Neutrophil (primary cell): ENCODE data around the gene LRRC43.

ENCODE experiments used
- H3K27ac ChIP-seq: fragments of 200-600 bp; sonication (generic); 2 replicates; pipeline ENCODE4 v1.5.1; 2016; ENCODE audit warnings: mild to moderate bottlenecking, moderate library complexity
- H3K27me3 ChIP-seq: fragments of 200-600 bp; sonication (generic); 2 replicates; pipeline ENCODE4 v1.6.0; 2016; ENCODE audit warnings: mild to moderate bottlenecking
- H3K36me3 ChIP-seq: fragments of 200-600 bp; sonication (generic); 2 replicates; pipeline ENCODE4 v1.5.1; 2017
- H3K4me1 ChIP-seq, 2 experiments: fragments of 200-600 bp in 1 of 2; sonication (generic) in 1 of 2; 1 replicate in 1 of 2; 2 replicates in 1 of 2; pipeline versions ENCODE4 v1.5.1 to v1.6.1; 2013 to 2016; ENCODE audit warnings: low read depth in 1 of 2, low read length in 1 of 2, mild to moderate bottlenecking in 1 of 2, moderate library complexity in 1 of 2; ENCODE audit not compliant: control insufficient read depth in 1 of 2, insufficient read depth in 1 of 2
- H3K4me3 ChIP-seq, 2 experiments: fragments of 200-600 bp in 1 of 2; sonication (generic) in 1 of 2; 1 replicate in 1 of 2; 2 replicates in 1 of 2; pipeline ENCODE4 v1.5.1; 2013 to 2016; ENCODE audit warnings: low read depth in 1 of 2, low read length in 1 of 2, mild to moderate bottlenecking in 1 of 2, moderate library complexity in 1 of 2
- H3K9me3 ChIP-seq: fragments of 200-600 bp; sonication (generic); 2 replicates; pipeline ENCODE4 v1.5.1; 2016
- TF ChIP-seq, protein P1 (sequence below): fragments of 200-600 bp; sonication (generic); IDR thresholded peaks from 2 replicates; pipeline ENCODE4 v1.5.1; 2016; ENCODE audit warnings: antibody characterized with exemption

The LRRC43 gene

DNA sequence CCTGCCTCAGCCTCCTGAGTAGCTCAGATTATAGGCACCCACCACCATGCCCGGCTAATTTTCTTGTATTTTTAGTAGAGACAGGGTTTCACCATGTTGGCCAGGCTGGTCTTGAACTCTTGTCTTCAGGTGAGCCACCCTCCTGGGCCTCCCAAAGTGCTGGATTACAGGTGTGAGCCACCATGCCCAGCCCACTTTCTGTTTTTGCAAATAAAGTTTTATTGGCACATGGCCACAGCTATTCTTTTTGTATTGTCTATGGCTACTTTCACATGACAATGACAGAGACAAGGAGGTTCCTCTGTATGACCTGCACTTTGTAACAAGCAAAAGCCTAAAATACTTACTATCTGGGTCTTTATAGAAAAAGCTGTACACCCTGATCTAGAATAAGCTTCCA, 62.6 kb downstream of the LRRC43 start:
- H3K27me3 ChIP-seq, result no peaks in the 10 kb centered on the region
- no peaks in the 10 kb centered on the region for H3K4me1 ChIP-seq
- no peak overlapping the region for H3K27ac ChIP-seq
- TF ChIP-seq, protein P1, sequence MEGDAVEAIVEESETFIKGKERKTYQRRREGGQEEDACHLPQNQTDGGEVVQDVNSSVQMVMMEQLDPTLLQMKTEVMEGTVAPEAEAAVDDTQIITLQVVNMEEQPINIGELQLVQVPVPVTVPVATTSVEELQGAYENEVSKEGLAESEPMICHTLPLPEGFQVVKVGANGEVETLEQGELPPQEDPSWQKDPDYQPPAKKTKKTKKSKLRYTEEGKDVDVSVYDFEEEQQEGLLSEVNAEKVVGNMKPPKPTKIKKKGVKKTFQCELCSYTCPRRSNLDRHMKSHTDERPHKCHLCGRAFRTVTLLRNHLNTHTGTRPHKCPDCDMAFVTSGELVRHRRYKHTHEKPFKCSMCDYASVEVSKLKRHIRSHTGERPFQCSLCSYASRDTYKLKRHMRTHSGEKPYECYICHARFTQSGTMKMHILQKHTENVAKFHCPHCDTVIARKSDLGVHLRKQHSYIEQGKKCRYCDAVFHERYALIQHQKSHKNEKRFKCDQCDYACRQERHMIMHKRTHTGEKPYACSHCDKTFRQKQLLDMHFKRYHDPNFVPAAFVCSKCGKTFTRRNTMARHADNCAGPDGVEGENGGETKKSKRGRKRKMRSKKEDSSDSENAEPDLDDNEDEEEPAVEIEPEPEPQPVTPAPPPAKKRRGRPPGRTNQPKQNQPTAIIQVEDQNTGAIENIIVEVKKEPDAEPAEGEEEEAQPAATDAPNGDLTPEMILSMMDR, result no peak
- H3K36me3 ChIP-seq, result peaks cover 72% of the 10 kb centered on the region
- no peaks in the 10 kb centered on the region for H3K9me3 ChIP-seq
- H3K4me3 ChIP-seq, result no peak overlapping the region

DNA sequence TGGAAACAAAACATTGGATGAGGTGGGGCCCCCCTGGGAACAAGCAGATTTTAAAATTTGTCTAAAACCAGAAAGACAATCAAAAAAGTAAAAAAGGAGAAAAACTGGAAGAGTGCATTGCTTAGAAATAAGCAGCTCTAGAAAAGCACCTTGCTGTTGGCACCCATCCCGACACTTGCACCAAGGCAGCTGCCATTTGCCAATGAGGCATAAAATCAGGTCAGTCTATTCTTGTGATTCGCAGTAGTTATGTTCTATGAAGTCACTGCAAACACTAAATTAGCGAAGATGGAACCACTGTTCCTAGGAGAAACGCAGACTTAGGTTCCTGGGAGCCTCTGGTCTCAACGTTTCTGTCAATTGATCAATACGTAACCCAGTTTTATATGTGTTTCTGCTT, 67.1 kb downstream of the LRRC43 start:
- Histone ChIP-seq H3K27ac (no peak overlapping the region), H3K9me3 (no peaks in the 10 kb centered on the region), H3K36me3 (peaks cover 57% of the 10 kb centered on the region), H3K4me1 (no peaks in the 10 kb centered on the region), H3K27me3 (no peaks in the 10 kb centered on the region), H3K4me3 (no peak overlapping the region)
- TF ChIP-seq, protein P1, result no peak

DNA sequence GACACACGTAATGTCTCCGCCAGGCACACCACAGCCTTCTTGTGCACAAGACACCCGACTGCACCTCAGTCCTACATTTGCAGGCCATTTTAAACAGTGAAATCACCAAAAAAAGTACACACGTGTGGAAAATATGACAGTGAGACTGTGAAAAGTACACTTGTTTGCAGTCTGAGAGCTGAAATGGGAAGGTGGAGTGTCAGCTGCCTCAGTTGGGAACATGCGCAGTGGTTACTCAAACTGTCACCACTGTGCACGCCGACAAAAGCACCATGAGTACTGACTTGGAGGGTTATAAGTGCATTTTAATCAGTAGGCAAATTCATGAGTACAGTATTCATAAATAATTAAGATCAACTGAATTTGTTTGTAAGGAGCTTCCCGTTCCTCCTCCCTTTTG, 67.6 kb downstream of the LRRC43 start:
- peaks cover 61% of the 10 kb centered on the region for H3K36me3 ChIP-seq

More for the DNA sequence above, 67.6 kb downstream of the LRRC43 start:
- Histone ChIP-seq H3K27me3 (no peaks in the 10 kb centered on the region), H3K27ac (no peak overlapping the region), H3K4me1 (no peaks in the 10 kb centered on the region), H3K9me3 (no peaks in the 10 kb centered on the region), H3K4me3 (no peak overlapping the region)
- TF ChIP-seq, protein P1, result no peak
